ENCODE data around the gene DIP2A. TPM values are rescaled to one million over a fixed set of nuclear protein-coding genes. Genes with fewer than 3 reads are reported as not detected.

DIP2A gene
- polyA plus RNA-seq, 4 donors, result 23.7 to 56.3 (median 39.0) TPM

DNA sequence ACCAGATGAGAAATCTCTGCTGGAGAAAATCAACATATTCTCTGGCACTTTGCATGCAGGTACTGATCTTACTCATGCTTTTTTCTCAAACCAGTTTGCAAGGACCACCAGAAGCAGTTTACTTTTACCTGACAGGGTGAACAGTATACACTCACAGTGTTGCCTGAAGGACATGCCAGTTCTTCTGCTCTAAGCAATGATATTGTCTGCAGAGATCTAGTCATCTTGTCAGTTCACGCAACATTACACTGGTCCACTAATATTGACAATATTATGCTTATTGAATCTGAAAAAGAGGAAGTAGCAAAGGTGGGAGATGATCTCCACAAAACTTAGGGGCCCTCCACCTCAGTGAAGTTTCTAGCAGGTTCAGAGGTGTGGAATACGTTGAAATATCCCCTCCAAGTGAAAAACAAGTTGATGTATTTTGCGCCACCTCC lies 150.0 kb downstream of the DIP2A start:
- no peak for DNase-seq (ENCODE audit: low read depth in 4 of 4, low spot score in 2 of 4)

DNA sequence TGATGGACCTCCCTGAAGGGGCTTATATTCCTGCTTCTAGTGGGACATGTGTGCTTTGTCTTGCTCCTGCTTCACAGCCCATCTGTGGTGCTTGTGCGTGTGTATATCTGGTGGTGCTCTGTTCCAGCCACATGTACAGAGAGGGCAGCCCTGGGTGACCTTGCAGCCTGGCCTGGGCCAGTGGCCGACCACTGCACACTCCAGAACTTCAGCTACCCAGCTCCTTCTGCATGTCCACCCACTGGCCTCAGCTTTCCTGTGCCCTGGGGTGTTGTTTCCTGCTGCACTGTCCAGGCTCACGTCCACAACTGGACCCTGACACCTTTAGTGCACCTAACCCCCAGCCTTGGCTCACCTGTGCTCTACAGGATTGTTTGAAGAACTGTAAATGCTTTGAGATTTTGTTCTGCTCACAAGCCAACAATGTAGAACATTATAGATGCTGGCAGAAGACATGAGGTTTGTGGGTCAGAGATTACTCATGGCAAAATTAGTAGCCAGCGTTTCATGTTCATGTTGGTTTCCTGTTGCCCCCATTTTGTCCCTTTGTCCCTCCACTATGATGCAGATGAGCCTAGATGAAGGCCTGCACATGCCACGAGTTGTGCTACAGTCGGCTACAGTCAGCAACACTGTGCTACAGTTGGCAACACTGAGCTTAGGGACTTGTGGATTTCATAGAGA lies 151.5 kb downstream of the DIP2A start:
- DNase-seq (ENCODE audit: low read depth in 4 of 4, low spot score in 2 of 4), result no peak

DNA sequence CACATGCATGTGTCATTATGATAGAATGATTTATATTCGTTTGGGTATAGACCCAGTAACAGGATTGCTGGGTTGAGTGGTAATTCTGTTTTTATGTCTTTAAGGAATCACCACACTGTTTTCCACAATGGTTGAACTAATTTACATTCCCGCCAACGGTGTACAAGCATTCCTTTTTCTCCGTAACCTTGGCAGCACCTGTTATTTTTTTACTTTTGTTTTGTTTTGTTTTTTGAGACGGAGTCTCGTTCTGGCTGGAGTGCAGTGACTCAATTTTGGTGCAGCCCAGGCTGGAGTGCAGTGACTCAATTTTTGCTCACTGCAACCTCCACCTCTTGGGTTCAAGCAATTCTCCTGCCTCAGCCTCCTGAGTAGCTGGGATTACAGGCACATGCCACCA lies 154.7 kb downstream of the DIP2A start:
- DNase-seq (ENCODE audit: low read depth in 4 of 4, low spot score in 2 of 4), result no peak

DNA sequence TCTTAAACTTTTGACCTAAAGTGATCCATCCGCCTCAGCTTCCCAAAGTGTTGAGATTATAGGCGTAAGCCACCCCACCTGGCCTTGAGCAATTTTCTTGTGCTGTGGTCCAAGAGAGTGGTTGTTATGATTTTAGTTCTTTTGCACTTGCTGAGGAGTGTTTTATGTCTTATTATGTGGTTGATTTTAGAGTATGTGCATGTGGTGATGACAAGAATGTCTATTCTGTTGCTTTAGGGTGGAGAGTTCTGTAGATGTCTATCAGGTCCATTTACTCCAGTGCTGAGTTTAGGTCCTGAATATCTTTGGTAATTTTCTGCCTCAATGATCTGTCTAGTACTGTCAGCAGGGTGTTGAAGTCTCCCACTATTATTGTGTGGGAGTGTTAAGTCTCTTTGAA lies 157.4 kb downstream of the DIP2A start:
- DNase-seq (ENCODE audit: low read depth in 4 of 4, low spot score in 2 of 4), result no peak

DNA sequence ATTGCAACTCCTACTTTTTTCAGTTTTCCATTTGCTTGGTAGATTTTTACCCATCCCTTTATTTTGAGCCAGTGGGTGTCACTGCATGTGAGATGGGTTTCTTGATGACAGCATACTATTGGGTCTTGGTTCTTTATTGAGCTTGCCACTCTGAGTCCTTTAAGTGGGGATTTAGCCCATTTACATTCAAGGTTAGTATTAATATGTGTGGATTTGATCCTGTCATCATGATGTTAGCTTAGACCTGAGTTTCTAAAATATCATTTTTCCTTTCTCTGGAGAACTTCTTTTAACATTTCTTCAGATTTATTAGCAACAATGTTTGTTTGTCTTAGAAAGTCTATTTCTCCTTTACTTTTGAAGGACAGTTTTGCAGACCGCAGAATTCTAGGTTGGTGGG lies 158.0 kb downstream of the DIP2A start:
- no peak for DNase-seq (ENCODE audit: low read depth in 4 of 4, low spot score in 2 of 4)

DNA sequence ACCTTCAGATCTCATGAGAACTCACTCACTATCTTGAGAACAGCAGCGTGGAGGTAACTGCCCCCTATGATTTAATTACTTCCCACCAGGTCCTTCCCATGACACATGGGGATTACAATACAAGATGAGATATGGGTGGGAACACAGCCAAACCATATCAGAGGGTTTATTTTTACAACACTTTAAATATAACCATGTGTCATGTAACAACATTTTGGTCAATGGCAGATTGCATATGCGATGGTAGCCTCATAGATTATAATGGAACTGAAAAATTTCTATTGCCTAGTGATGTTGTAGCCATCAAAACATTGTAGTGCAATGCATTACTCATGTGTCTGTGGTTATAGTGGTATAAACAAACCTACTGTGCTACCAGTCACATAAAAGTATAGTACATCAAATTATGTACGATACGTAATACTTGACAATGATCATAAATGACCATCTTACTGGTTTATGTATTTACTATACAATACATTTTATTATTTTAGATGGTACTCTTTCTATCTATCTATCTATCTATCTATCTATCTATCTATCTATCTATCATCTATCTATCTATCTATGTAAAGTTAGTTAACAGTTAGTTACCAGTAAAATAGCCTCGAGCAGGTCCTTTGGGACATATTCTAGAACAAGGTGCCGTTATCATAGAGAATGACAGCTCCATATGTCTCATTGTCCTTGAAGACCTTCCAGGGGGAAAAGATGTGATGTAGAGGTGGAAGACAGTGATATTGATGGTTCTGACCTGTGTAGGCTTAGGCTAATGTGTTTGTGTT lies 158.8 kb downstream of the DIP2A start:
- no peak for DNase-seq (ENCODE audit: low read depth in 4 of 4, low spot score in 2 of 4)

DNA sequence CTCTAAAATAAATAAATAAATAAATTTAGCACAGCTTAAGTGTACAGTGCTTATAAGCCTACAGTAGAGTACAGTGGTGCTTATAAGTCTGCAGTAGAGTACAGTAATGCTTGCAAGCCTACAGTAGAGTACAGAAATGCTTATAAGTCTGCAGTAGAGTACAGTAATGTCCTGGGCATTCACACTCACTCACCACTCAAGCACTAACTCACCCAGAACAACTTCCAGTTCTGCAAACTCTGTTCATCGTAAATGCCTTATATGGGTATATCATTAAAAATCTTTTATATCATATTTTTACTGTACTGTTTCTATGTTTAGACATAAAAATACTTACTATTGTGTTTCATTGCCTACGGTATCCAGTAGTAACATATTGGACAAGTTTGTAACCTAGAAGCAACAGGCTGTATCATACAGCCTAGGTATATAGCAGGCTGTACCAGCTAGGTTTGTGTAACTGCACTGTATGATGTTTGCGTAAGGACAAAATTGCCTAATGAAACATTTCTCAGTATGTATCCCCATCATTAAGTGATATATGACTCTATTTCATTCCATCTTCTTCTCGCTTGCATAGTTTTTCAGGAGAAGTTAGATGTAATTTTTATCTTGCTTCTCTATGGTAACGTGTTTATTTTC lies 160.2 kb downstream of the DIP2A start:
- no peak for DNase-seq (ENCODE audit: low read depth in 4 of 4, low spot score in 2 of 4)

Other genes starting within 250 kb of the DIP2A start
- gene LSS, start 230.1 kb upstream of the DIP2A start, polyA plus RNA-seq (ENCODE audit: insufficient read length in 4 of 4), result 10 to 100 TPM; 24.6 to 57.0 (median 41.4) TPM
- 100 to 1,000 TPM in 2 of 4 donors, 10 to 100 TPM in 2; 64.5 to 114 (median 87.3) TPM for gene MCM3AP, start 173.3 kb upstream of the DIP2A start, polyA plus RNA-seq (ENCODE audit: insufficient read length in 4 of 4)
- gene YBEY, start 172.5 kb upstream of the DIP2A start, polyA plus RNA-seq (ENCODE audit: insufficient read length in 4 of 4), result 10 to 100 TPM; 21.7 to 27.1 (median 23.3) TPM
- 10 to 100 TPM in 3 of 4 donors, 1 to 10 TPM in 1; 6.1 to 26.2 (median 16.9) TPM for gene C21orf58, start 135.0 kb upstream of the DIP2A start, polyA plus RNA-seq (ENCODE audit: insufficient read length in 4 of 4)
- gene PCNT, start 134.7 kb upstream of the DIP2A start, polyA plus RNA-seq (ENCODE audit: insufficient read length in 4 of 4), result 10 to 100 TPM; 25.6 to 46.3 (median 35.3) TPM
- 1 to 10 TPM; 2.1 to 4.7 (median 4.3) TPM for gene S100B, start 146.2 kb downstream of the DIP2A start, polyA plus RNA-seq (ENCODE audit: insufficient read length in 4 of 4)
- 100 to 1,000 TPM; 128 to 134 (median 130) TPM for gene PRMT2, start 176.8 kb downstream of the DIP2A start, polyA plus RNA-seq (ENCODE audit: insufficient read length in 4 of 4)